OCI-LY7 (cell line): ENCODE results near the gene CYP2A7. TPM values are rescaled to one million over a fixed set of nuclear protein-coding genes. Genes with fewer than 3 reads are reported as not detected.
"Not testable (repeated sequence)": the region's sequence is repeated elsewhere in the genome, so short reads cannot be mapped to it uniquely, and the experiment has no call there.

ENCODE experiments used
- Bru-seq: library from RNA; stranded (reverse); fragments of 400-500 nt; gene quantifications from one replicate; lab custom pipeline; 2021; lab: Mats Ljungman, UMichigan
- BruChase-seq, 2 experiments: library from RNA; stranded (reverse); fragments of 400-500 nt; gene quantifications; one replicate each; lab custom pipeline; 2021; lab: Mats Ljungman, UMichigan
- BruUV-seq: library from RNA; stranded (reverse); fragments of 400-500 nt; replicated peaks from 2 replicates; lab custom pipeline; 2021; lab: Mats Ljungman, UMichigan
- CTCF ChIA-PET: fragments of 300-600 bp; sonication (Branson Sonifier 250); formaldehyde crosslinking; loops from one replicate; lab custom pipeline; 2022; ENCODE audit warnings: antibody characterized with exemption; ENCODE audit not compliant: unreplicated experiment; lab: Charles Lee
- POLR2A ChIA-PET: fragments of 300-600 bp; sonication (Branson Sonifier 250); formaldehyde crosslinking; loops from one replicate; lab custom pipeline; 2022; ENCODE audit warnings: antibody characterized with exemption; lab: Charles Lee
- DNase-seq: peaks from one replicate; pipeline ENCODE4 v3.0.0-alpha.2; 2015; ENCODE audit warnings: low spot score
- H2AFZ ChIP-seq: fragments of 200-600 bp; sonication (generic), shearing (Covaris generic); 2 replicates; pipeline ENCODE4 v1.6.1; 2014; ENCODE audit warnings: mild to moderate bottlenecking, antibody characterized with exemption, low read length, moderate library complexity
- H3K27ac ChIP-seq: fragments of 200-600 bp; sonication (generic); 2 replicates; pipeline ENCODE4 v1.5.1; 2014; ENCODE audit warnings: mixed run types, low read depth, mild to moderate bottlenecking, moderate library complexity, low read length, inconsistent platforms; ENCODE audit not compliant: poor library complexity, severe bottlenecking
- H3K36me3 ChIP-seq: fragments of 200-600 bp; sonication (generic); 2 replicates; pipeline ENCODE4 v1.6.1; 2014; ENCODE audit warnings: mild to moderate bottlenecking, antibody characterized with exemption, low read length, moderate library complexity, mixed read lengths; ENCODE audit not compliant: insufficient read depth
- H3K4me1 ChIP-seq: fragments of 200-600 bp; sonication (generic); 2 replicates; pipeline ENCODE4 v1.5.1; 2014; ENCODE audit warnings: mild to moderate bottlenecking, low read length; ENCODE audit not compliant: insufficient read depth, poor library complexity, severe bottlenecking
- H3K4me2 ChIP-seq: fragments of 200-600 bp; sonication (generic); 2 replicates; pipeline ENCODE4 v1.6.1; 2014; ENCODE audit warnings: mild to moderate bottlenecking, low read length
- H3K4me3 ChIP-seq: fragments of 200-600 bp; sonication (generic); 2 replicates; pipeline ENCODE4 v1.5.1; 2014; ENCODE audit warnings: mild to moderate bottlenecking, low read depth, low read length; ENCODE audit not compliant: poor library complexity, severe bottlenecking
- H3K79me2 ChIP-seq: fragments of 200-600 bp; sonication (generic); 2 replicates; pipeline ENCODE4 v1.6.1; 2016; ENCODE audit warnings: low read depth, mild to moderate bottlenecking, low read length, moderate library complexity, mixed read lengths; ENCODE audit not compliant: insufficient read depth
- H3K9me2 ChIP-seq: fragments of 200-600 bp; sonication (generic); 2 replicates; pipeline ENCODE4 v1.6.1; 2016; ENCODE audit warnings: mild to moderate bottlenecking, low read length, mixed read lengths; ENCODE audit not compliant: insufficient read depth
- H3K9me3 ChIP-seq: fragments of 200-600 bp; sonication (generic); 2 replicates; pipeline ENCODE4 v1.6.1; 2014; ENCODE audit warnings: mild to moderate bottlenecking, mixed run types, low read length, mixed read lengths
- H4K20me1 ChIP-seq: fragments of 200-600 bp; sonication (generic); 2 replicates; pipeline ENCODE4 v1.6.1; 2014; ENCODE audit warnings: mild to moderate bottlenecking, antibody characterized with exemption, low read length, moderate library complexity, mixed read lengths; ENCODE audit not compliant: insufficient read depth
- CTCF ChIP-seq: fragments of 200-600 bp; sonication (generic); conservative IDR thresholded peaks from 2 replicates; pipeline ENCODE4 v1.5.1; 2014; ENCODE audit warnings: mild to moderate bottlenecking, antibody characterized with exemption, low read length, moderate library complexity, mixed read lengths
- EZH2phosphoT487 ChIP-seq: fragments of 200-600 bp; sonication (generic); IDR thresholded peaks from 2 replicates; pipeline ENCODE4 v1.6.1; 2018; ENCODE audit warnings: low read depth, borderline replicate concordance, mild to moderate bottlenecking, mixed run types, antibody characterized with exemption, low read length, moderate library complexity, mixed read lengths
- intact Hi-C: fragments of 100-400 bp; cut with micrococcal nuclease; formaldehyde crosslinking; loops from one replicate; pipeline ENCODE4 v1.10.0; 2022; ENCODE audit not compliant: unreplicated experiment
- long read RNA-seq: library from polyadenylated mRNA; stranded (forward); transcript quantifications from one replicate; pipeline ENCODE4 v2.0.0, GENCODE V29; 2022
- total RNA-seq, 2 experiments: library from RNA; depleted of rRNA in 1 of 2; stranded (reverse); fragments of >200 nt in 1 of 2; shearing (Covaris generic) in 1 of 2; gene quantifications; 2 replicates each; pipeline ENCODE4 v1.2.3, GENCODE V29; 2014 to 2022

Gene CYP2A7
- not detected in 2 replicates for total RNA-seq (2014; rRNA removed; shearing (Covaris generic))
- total RNA-seq (2022): not detected in 2 replicates
- Bru-seq, nascent RNA: not detected
- not detected for BruChase-seq, experiment 1, labeled RNA remaining after a 6-hour chase
- BruChase-seq, experiment 2, labeled RNA remaining after a 2-hour chase: not detected
- long read RNA-seq: 0 reads

- H4K20me1 ChIP-seq, CTCF ChIA-PET, H3K9me2 ChIP-seq, H3K4me2 ChIP-seq, H3K27ac ChIP-seq, H3K9me3 ChIP-seq, BruUV-seq, H3K79me2 ChIP-seq, H3K4me1 ChIP-seq, H3K4me3 ChIP-seq, H2AFZ ChIP-seq, POLR2A ChIA-PET, DNase-seq, intact Hi-C loops, H3K36me3 ChIP-seq: not testable (repeated sequence)
These were observed at the start of gene CYP2A7 for GRCh38 chr19:40882062-40882461. CYP2A7 (minus strand) TSS chr19:40882231; CDS start chr19:40882210, 21 bp downstream.

- H3K79me2 ChIP-seq, intact Hi-C loops, H3K4me3 ChIP-seq, DNase-seq, H3K9me2 ChIP-seq, H4K20me1 ChIP-seq, POLR2A ChIA-PET, BruUV-seq, H3K36me3 ChIP-seq, H3K4me2 ChIP-seq, H2AFZ ChIP-seq, H3K27ac ChIP-seq, CTCF ChIA-PET, H3K9me3 ChIP-seq, H3K4me1 ChIP-seq: not testable (repeated sequence)
These were observed 48.8 kb upstream of the CYP2A7 start for GRCh38 chr19:40930799-40931198.

- CTCF ChIA-PET, H2AFZ ChIP-seq, H3K4me2 ChIP-seq, H3K27ac ChIP-seq, H3K79me2 ChIP-seq, H3K4me1 ChIP-seq, intact Hi-C loops, DNase-seq, H3K9me3 ChIP-seq, H4K20me1 ChIP-seq, H3K4me3 ChIP-seq, BruUV-seq, H3K36me3 ChIP-seq, H3K9me2 ChIP-seq, POLR2A ChIA-PET: not testable (repeated sequence)
These were observed 47.9 kb upstream of the CYP2A7 start for GRCh38 chr19:40929942-40930341.

- POLR2A ChIA-PET: no interaction called here
- H3K79me2 ChIP-seq: no peaks in the 10 kb centered on the region
- CTCF ChIA-PET: no interaction called here
- no peaks in the 10 kb centered on the region for H3K36me3 ChIP-seq
- no peak overlapping the region for H3K4me2 ChIP-seq
- no peaks in the 10 kb centered on the region for H3K9me2 ChIP-seq
- no peaks in the 10 kb centered on the region for H4K20me1 ChIP-seq
- no peak for DNase-seq
- H3K4me1 ChIP-seq: no peaks in the 10 kb centered on the region
- no peak overlapping the region for H2AFZ ChIP-seq
- H3K4me3 ChIP-seq: no peak overlapping the region
- BruUV-seq: no TSS peak
- TF ChIP-seq EZH2phosphoT487 (no peak), CTCF (no peak)
- no peak overlapping the region for H3K27ac ChIP-seq
- H3K9me3 ChIP-seq: no peaks in the 10 kb centered on the region
- intact Hi-C loops: no loop called here
These were observed 46.8 kb upstream of the CYP2A7 start for GRCh38 chr19:40928850-40929249.
